GM23248 (cell line): ENCODE results near the gene TRPV3.

Experiments
- EZH2 ChIP-seq: fragments of 200-600 bp; sonication (generic); IDR thresholded peaks from 2 replicates; pipeline ENCODE4 v1.6.1; 2018; ENCODE audit warnings: antibody characterized with exemption, mild to moderate bottlenecking; ENCODE audit not compliant: insufficient read depth, poor library complexity, severe bottlenecking
- EZH2phosphoT487 ChIP-seq: fragments of 200-600 bp; sonication (generic); IDR thresholded peaks from 2 replicates; pipeline ENCODE4 v1.6.1; 2018; ENCODE audit warnings: antibody characterized with exemption, moderate library complexity, mild to moderate bottlenecking, low read depth; ENCODE audit not compliant: insufficient read depth

- TF ChIP-seq EZH2: no peak
- no peak for TF ChIP-seq EZH2phosphoT487
These were observed 23.9 kb downstream of the TRPV3 start for GRCh38 chr17:3533752-3534151.
